Activated CD4-positive, CD25-positive, alpha-beta regulatory T cell (primary cell): ENCODE data around the gene CREBRF.
"Not testable (repeated sequence)": the region's sequence is repeated elsewhere in the genome, so short reads cannot be mapped to it uniquely, and the experiment has no call there.

Source experiments
- DNase-seq, 4 experiments: peaks; one replicate each; lab custom pipeline; 2025; lab: John Stamatoyannopoulos, UW

CREBRF gene

GRCh38 chr5:173035904-173036707 lies 20.0 kb upstream of the CREBRF start:
- no peak for DNase-seq

GRCh38 chr5:173039188-173039587 lies 17.0 kb upstream of the CREBRF start:
- DNase-seq = no peak

DNA sequence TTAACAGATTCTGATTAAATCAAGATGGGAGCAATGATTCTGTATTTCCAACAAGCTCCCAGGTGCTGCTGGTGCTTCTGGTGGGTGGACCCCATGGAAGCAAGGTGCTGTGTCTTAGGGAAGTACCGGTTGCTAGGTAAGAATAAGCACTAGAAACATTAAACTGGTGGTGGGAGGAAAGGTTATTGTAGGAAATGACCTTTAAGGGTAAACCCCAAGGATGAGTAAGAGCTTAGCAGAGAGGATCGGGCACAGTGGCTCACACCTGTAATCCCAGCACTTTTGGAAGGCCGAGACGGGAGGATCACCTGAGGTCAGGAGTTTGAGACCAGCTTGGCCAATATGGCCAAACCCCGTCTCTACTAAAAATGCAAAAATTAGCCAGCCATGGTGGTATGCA lies 16.2 kb upstream of the CREBRF start:
- no peak for DNase-seq

DNA sequence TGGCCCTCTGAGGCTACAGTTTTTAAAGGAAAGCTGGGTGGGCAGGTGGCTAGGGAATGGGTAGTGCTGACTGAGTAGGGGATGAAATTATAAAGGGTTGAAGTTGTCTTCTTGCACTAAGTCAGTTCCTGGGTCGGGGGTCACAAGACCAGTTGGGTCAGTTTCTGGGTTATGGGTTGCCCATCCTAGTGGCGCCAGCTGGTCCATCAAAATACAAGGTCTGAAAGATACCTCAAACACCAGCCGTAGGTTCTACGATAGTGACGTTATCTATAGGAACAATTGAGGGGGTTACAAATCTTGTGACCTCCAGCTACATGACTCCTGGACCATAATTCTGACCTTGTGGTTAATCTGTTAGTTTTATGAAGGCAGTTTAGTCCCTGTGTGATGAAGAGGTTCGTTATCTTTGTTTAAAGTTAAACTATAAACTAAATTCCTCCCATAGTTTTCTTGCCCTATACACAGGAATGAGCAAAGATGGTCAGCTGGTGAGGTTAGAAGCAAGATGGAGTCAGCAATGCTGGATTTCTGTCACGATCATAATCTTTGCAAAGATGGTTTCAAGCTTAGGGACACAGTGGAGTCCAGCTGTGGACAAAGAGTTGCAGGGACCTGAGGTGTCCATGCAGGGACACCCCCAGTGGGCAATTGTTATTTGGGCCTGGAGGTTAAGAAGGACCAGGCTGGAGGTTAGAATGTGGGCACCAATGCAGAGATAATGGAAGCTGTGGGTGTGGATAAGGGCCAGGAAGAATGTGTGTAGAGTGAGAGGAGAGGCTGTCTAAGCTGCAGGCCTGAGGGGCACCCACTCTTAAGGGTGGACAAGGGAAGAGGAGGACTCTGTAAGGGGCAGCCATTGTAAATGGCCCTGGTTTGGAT lies 14.0 kb upstream of the CREBRF start:
- DNase-seq = no peak

- no peak for DNase-seq
These were observed 13.4 kb upstream of the CREBRF start for GRCh38 chr5:173042763-173043107.

- no peak for DNase-seq
These were observed 10.7 kb upstream of the CREBRF start for GRCh38 chr5:173045474-173045873.

GRCh38 chr5:173047096-173047837 lies 8.9 kb upstream of the CREBRF start:
- DNase-seq = not testable (repeated sequence)

GRCh38 chr5:173047838-173048105 lies 8.4 kb upstream of the CREBRF start:
- no peak for DNase-seq

DNA sequence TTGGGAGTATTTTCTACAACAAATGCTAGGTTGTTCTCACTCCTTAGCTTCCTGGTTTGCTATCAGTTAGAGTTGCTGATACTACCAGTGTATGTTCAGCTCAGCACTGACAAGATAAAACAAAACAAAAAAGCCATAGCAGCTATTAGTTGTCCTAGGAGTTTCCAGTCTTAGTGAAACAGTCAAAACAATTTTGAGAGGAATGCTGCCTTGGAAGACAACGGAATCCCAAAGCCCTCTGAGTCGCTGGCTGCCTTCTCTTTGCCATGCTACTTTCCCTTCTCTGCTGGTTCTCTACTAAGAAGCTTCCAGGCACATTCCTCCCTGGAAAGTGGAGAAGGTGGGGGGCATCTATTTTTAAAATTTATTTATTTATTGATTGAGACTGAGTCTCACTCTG lies 5.4 kb upstream of the CREBRF start:
- DNase-seq = no peak

- no peak for DNase-seq
These were observed 4.4 kb upstream of the CREBRF start for GRCh38 chr5:173051746-173052145.

- no peak for DNase-seq
These were observed 3.1 kb upstream of the CREBRF start for GRCh38 chr5:173053041-173053440.

GRCh38 chr5:173055042-173055721 lies 970 bp upstream of the CREBRF start:
- no peak for DNase-seq

DNA sequence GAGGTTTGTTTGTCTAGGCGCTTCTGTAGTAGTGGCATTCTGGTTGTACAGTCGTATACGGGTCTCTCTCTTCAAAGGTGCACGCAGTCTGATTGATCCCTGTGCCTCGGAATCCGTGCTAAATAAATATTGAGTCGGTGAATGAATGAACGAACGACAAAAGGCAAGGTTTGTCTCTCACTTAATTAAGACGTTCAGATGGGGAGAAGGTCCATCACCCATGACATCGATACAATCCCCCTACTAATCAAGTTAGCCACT lies 500 bp upstream of the CREBRF start:
- no peak for DNase-seq

- DNase-seq = peak in 3 of 4 experiments; percentile 82 to 93 (median 87)
These were observed 570 bp downstream of the CREBRF start for GRCh38 chr5:173056783-173057061.

DNA sequence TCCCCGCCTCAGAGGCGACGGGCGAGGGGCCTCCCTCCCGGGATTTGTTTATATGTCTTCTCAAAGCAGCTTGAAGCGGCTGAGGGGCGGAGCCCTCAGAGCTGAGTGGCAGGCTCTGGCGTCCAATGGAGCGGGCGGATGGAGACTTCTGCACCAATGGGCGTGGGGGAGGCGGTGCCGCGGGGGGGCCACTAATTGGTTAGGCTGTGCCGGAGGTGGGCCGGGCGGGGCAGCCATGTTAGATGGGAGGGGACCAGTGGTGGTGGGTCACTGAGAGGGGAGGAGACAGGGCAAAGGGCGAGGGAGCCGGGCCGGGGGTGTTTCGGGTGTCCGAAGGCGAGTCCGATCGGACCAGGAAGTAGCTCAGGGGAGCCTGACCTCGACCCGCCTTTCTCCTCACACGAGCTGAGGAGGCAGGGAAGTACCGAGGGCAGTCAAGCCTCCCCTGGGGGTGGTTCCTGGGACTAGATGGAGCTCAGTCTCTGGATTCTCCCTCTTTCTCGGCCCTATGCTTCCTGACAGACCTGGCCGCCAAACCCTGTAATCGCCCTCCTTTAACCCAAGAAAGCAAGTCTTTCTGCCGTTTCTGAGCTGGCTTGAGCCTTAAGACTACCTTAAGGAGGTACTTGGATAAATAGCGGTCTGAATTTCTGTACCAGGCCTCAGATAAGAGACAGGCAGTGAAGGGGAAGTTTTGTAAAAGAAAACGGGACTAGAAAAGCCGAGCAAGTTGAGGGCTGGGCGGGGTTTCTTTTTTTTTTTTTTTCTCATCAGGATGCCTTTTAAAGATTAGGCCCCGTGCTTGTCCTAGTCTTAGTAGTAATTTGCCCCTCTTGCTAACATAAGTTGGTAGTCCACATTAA lies 1.1 kb downstream of the CREBRF start:
- peak; percentile 94 to 98 (median 98) for DNase-seq

GRCh38 chr5:173062141-173062540 lies 6.0 kb downstream of the CREBRF start:
- no peak for DNase-seq

GRCh38 chr5:173065155-173065554 lies 9.0 kb downstream of the CREBRF start:
- no peak for DNase-seq

DNA sequence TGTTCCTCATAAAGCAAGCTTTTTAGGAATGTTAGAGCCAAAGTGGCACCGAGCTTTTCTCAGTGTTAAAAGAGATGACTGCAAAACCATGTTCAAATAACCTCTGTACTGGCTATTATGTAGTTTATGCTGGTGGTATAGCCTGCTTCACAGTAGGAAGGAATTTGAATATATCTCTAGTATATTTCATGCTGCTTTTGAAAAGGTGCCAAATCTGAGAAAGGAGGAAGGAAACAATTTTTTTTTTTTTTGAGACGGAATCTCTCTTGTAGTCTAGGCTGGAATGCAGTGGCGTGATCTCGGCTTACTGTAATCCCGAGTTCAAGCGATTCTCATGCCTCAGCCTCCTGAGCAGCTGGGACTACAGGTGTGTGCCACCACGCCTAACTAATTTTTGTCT lies 13.5 kb downstream of the CREBRF start:
- DNase-seq = no peak

GRCh38 chr5:173075137-173075843 lies 19.1 kb downstream of the CREBRF start:
- DNase-seq = no peak

DNA sequence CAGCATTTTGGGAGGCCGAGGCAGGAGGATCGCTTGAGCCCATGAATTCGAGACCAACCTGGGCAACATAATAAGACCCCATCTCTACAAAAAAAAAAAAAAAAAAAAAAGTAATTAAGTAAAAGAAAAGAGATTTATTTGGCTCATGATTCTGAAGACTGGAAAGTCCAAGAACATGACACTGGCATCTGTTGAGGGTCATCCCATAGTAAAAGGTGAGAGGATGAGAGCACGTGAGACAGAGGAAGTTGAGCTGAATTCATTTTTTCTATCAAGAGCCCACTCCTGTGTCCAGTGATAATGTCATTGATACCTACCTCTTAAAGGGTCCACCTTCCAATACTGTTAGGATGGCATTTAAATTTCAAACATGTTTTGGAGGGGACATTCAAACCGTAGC lies 19.8 kb downstream of the CREBRF start:
- DNase-seq = no peak

DNA sequence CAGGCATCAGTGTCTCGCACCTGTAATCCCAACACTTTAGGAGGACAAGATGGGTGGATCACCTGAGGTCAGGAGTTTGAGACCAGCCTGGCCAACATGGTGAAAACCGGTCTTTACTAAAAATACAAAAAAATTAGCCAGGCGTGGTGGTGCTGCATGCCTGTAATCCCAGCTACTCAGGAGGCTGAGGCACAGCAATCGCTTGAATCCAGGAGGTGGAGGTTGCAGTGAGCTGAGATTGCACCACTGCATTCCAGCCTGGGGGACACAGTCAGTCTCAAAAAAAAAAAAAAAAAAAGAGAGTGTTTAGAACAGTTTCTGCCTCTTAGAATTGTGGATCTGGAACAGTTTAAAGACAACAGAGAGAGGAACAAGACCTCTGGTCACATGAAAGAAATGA lies 20.3 kb downstream of the CREBRF start:
- DNase-seq = not testable (repeated sequence)
